ENCODE measurements around the gene PYHIN1.

Gene PYHIN1

GRCh38 chr1:159023723-159024122, 92.4 kb downstream of the PYHIN1 start:
- DNase-seq: no peak

GRCh38 chr1:159025043-159025442, 93.7 kb downstream of the PYHIN1 start:
- no peak for DNase-seq

Measured in DMS79 treated with DMSO at 0.1 percent for 48 hours (cell line).